Occipital lobe (tissue), 2 donors: ENCODE results near the gene LRRC56. TPM values are rescaled to one million over a fixed set of nuclear protein-coding genes. Genes with fewer than 3 reads are reported as not detected.
"Not testable (repeated sequence)": the region's sequence is repeated elsewhere in the genome, so short reads cannot be mapped to it uniquely, and the experiment has no call there.

Source experiments
- DNase-seq: peaks from one replicate; lab custom pipeline; 2025; lab: John Stamatoyannopoulos, UW
- total RNA-seq: library from RNA; depleted of rRNA; stranded (reverse); fragments of >200 nt; gene quantifications from one replicate; pipeline ENCODE4 v1.2.3, GENCODE V29; 2014

The LRRC56 gene
- total RNA-seq, 1 donor from 2014 or later = 1.1 TPM

- no peak for DNase-seq
Measured at GRCh38 chr11:573146-573759, 35.9 kb downstream of the LRRC56 start.

DNA sequence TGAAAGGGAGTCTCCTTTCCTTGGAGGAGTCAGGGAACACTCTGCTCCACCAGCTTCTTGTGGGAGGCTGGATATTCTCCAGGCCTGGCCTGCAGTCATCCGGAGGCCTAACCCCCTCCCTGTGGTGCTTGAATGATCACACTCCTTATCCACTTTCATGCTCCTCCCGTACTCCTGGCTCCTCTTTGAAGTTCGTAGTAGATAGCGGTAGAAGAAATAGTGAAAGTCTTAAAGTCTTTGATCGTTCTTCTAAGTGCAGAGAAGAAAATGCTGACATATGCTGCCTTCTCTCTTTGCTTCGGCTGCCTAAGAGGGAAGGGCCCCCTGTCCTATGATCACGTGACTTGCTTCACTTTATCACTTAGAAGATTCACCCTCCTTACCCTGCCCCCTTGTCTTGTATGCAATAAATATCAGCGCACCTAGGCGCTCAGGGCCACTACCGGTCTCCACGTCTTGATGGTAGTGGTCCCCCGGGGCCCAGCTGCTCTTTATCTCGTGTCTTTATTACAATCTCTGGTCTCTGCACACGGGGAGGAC, 36.8 kb downstream of the LRRC56 start:
- DNase-seq = not testable (repeated sequence)

DNA sequence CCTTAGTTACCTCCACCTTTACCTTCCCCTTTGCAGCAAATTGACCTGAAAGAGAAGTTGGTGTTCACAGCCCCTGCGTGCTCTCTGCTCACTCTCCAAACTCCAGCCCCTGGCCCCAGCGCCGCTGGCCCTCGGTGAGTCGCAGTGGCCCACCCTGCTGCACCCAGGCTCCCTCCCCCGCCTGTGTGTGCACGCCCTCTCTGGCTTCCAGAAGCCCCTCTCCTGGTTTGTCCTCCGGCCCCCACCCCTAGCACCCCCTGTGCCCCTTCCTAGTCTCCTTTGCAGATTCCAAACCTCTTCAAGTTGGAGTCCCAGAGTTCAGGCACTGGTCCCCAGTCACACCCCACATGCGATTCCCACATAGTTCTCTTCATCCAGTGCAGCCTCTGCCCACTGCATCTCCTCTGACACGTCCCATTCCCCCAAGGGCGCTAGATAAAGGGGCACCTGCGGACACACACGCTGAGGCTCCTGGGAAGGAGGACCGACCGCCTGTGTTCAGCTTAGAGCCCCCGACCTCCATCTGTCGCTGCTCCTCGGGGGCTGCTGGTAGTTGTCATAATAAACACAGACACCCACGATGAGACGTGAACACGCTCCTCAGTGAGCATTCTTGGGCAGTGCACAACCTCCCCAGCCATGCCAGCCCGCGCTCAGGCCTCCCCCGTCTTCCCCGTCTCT, 37.4 kb downstream of the LRRC56 start:
- DNase-seq = no peak

GRCh38 chr11:575313-575995, 38.1 kb downstream of the LRRC56 start:
- no peak for DNase-seq

GRCh38 chr11:575996-576768, 38.9 kb downstream of the LRRC56 start, which contains the start of gene PHRF1:
TSS of gene PHRF1 (plus strand) at chr11:576470. CDS start at chr11:581513, 5,043 bp downstream.
- DNase-seq = peak; percentile 93

DNA sequence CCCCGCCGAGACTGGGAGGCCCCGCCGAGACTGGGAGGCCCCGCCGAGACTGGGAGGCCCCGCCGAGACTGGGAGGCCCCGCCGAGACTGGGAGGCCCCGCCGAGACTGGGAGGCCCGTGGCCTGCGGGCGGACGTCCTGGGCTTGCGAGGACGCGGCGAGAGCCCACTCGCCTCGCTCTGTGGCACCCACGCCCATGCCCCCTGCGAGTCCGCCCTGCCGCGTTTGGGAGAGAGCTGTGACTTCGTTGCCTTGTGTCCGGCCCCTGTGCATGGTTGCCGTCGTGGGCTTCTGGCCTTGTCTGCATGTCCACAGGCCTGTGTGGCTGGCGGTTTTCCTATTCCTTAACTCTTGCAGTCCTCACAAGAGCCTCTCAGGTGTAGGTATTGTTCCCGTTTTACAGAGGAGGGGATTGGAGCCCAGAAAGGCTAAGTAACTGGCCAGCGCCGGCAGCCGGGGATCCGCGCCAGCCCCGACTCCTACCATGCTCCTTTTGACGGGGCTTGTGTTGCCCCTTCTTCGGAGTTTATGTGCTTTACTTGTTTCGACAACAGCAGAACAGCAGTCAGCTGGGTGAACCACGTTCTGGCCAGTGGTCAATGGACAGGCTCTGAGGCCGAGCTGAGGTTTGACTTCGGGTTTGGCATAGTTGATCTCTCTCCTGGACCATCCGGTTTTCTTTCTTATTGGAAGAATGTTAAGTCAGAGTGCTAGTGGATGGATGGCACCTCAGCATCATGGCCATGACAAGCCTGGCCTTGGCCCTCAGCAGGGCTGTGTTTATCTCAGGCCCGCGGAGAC, 39.7 kb downstream of the LRRC56 start:
- DNase-seq = no peak

GRCh38 chr11:577611-577894, 40.2 kb downstream of the LRRC56 start:
- no peak for DNase-seq

DNA sequence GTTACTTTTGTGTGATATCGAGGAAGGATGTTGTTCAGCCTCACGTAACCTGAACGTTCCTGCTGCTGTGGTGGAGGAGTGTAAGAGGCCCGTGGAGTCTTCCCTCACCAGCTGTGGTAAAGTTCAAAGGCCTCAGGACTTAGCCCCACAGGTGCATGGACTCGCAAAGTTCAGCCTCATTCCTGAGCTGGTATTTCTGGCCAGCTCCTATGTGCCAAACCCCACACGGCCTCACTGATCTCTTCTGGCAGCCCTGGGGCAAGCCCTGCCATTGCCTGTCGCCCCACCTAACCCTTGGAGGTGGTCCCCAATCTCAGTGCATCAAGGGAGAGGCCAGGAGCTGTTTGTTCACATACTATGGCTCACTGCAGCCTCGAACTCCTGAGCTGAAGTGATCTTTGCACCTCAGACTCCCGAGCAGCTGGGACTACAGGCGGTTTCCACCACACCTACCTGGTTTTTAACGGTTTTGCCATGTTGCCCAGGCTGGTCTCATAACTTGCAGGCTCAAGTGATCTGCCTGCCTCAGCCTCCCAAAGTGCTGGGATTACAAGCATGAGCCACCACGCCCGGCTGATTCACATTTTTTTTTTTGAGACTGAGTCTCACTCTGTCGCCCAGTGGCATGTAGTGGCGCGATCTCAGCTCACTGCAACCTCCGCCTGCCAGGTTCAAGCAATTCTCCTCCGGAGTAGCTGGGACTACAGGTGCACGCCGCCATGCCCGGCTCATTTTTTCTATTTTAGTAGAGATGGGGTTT, 41.1 kb downstream of the LRRC56 start:
- DNase-seq = no peak

GRCh38 chr11:579830-580601, 42.7 kb downstream of the LRRC56 start:
- no peak for DNase-seq

- DNase-seq = no peak
Measured at GRCh38 chr11:581342-581741, 44.0 kb downstream of the LRRC56 start.

GRCh38 chr11:581752-582151, 44.4 kb downstream of the LRRC56 start:
- DNase-seq = peak; percentile 38

GRCh38 chr11:584287-584686, 47.0 kb downstream of the LRRC56 start:
- DNase-seq = no peak

- DNase-seq = no peak
Measured at GRCh38 chr11:586376-587316, 49.3 kb downstream of the LRRC56 start.

GRCh38 chr11:587546-587945, 50.2 kb downstream of the LRRC56 start:
- no peak for DNase-seq

DNA sequence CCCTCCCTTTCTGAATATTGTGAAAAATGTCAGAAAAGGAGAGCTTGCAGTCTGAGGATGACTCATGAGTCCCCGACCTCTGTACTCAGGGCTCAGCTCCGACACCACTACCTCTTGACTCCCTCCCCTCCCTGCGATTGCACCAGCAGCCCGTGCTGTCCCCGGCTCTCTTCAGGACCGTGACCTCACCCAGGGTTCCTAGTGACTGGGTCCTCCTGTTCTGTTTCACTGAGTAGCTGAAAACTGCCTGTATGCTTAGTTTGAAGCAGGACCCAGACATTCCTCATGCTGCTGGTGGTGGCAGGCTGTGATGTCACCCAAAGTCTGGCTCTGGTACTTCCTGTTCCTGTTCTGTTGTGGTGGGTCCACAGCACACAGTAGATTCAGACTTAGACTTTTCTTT, 50.7 kb downstream of the LRRC56 start:
- no peak for DNase-seq

- no peak for DNase-seq
Measured at GRCh38 chr11:589798-590197, 52.5 kb downstream of the LRRC56 start.

DNA sequence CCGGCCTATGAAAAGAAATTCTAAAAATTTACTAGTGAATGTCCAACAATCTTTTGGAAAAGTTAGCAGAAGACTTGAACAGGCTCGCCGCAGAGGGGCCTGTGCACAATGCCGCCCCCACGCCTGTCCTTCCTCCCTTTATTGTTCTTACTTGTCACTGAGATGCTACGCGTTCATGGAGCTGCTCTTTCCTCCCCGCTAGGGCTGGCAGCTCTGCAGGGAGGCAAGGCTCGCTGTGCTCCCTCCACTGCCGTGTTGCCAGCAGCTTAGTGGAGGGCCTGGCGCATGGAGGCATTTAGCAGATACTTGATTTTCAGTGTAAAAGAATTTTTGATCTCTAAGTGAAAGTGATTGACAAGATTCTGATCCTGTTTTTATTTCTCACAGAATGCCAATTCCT, 53.7 kb downstream of the LRRC56 start:
- no peak for DNase-seq

DNA sequence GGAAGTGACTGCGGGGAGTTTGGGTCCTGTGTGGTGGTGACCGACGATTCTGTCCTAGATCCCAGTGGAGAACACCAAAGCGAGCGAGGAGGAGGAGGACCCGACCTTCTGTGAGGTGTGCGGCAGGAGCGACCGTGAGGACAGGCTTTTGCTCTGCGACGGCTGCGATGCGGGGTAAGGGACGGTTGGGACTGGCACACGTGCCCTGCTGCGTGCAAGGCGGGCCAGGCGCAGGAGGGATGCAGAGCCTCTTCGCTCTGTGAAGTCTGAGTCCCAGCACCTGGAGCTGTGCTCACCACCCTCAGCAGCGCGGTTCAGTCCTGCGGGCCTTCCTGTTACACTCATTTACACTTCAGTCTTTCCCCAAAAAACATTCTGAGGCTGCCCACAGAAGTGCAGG, 55.2 kb downstream of the LRRC56 start:
- no peak for DNase-seq
